Measurements from ENCODE around the gene TBATA. TPM values are rescaled to one million over a fixed set of nuclear protein-coding genes. Genes with fewer than 3 reads are reported as not detected.

Gene TBATA, protein sequence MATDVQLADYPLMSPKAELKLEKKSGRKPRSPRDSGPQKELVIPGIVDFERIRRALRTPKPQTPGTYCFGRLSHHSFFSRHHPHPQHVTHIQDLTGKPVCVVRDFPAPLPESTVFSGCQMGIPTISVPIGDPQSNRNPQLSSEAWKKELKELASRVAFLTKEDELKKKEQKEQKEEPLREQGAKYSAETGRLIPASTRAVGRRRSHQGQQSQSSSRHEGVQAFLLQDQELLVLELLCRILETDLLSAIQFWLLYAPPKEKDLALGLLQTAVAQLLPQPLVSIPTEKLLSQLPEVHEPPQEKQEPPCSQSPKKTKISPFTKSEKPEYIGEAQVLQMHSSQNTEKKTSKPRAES
- total RNA-seq (2022; extraction: Qiagen RNA extraction; ENCODE audit: low read depth): not detected in 5 replicates

DNA sequence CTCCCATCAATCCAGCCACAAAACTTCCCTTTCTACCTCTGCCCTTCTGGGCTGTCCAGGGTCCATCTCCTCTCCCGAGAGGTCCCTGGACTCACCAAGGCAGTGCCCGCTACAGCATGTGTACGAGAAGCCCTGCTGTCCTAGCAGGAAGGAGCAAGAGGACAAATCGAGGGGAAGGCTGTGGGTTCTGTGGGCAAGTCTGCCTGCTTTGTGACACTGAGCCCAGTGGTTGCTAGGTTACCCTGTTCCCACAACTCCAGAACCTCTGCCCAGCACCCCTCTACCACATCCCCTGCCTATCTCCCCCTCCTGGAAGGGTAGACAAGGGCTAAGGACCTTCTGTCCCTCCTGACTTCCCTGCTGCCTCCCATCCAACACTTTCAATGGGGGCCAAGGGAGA is at the start of gene TBATA:
TBATA (minus strand) TSS at position 188 of the 400 bp plus-strand sequence. CDS start 1,998 bp downstream, outside the sequence.

DNA sequence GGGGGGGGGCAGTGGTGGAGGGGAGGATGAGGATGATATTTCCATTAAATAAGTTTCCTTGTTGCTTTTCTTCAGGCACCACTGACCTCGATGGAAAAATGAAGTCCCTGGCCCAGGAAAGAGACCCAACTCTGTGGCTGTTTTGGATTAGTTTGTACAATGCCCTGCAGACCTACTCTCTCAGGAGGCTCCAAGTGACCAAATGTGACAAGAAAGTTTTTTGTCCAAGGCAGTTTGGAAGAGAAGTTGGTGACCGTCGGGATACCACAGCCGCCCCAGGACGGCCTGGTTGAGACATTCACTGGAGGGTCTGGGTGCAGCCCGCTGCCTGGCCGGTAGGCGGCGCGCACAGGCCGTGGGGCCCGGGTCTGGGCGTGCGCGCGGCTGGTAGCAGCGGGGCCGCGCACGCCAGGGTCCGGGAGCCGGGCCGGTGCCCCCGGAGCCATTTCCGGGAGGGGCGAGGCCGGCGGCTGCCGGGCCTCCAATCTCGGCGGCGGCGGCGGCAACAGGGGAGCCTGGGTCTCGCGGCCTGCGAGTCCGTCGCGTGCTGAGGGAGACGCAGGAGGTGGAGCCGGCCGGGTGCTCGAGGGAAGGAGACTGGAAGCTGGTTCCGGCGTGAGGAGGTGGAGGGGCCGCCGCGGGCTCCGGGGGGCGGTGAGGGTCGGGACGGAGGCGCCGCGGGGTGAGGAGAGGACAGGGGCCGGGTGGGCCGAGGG is 30.5 kb upstream of the TBATA start, which contains the start of gene SGPL1:
SGPL1 (plus strand) TSS at position 445 of the 716 bp plus-strand sequence. CDS start 906 bp downstream, outside the sequence.

Other genes starting within 250 kb of the TBATA start
- gene PRF1, start 182.6 kb downstream of the TBATA start, total RNA-seq (2022; extraction: Qiagen RNA extraction; ENCODE audit: low read depth): not detected in 5 replicates
- 0.05 to 0.14 TPM (median 0.07 TPM) in 4 of 5 replicates, not detected in the other for gene ADAMTS14, start 112.9 kb downstream of the TBATA start, total RNA-seq (2022; extraction: Qiagen RNA extraction; ENCODE audit: low read depth)
- gene SGPL1, start 30.6 kb upstream of the TBATA start, total RNA-seq (2022; extraction: Qiagen RNA extraction; ENCODE audit: low read depth): 23.6 to 32.2 TPM (median 28.1 TPM) in 5 replicates
- gene PCBD1, start 103.2 kb upstream of the TBATA start, total RNA-seq (2022; extraction: Qiagen RNA extraction; ENCODE audit: low read depth): 188 to 260 TPM (median 234 TPM) in 5 replicates